NCI-H526 (cell line): ENCODE measurements around the gene LMAN2.
"Not testable (repeated sequence)": the region's sequence is repeated elsewhere in the genome, so short reads cannot be mapped to it uniquely, and the experiment has no call there.

Experiments used
- DNase-seq, 2 experiments: peaks; one replicate each; lab custom pipeline; 2025; lab: John Stamatoyannopoulos, UW

Gene LMAN2

GRCh38 chr5:177378884-177379883, 27.7 kb upstream of the LMAN2 start:
- no peak for DNase-seq

GRCh38 chr5:177377851-177378776, 26.6 kb upstream of the LMAN2 start:
- DNase-seq: no peak

- DNase-seq: no peak
Observed at GRCh38 chr5:177376107-177376506, 24.6 kb upstream of the LMAN2 start.

- DNase-seq: not testable (repeated sequence)
Observed at GRCh38 chr5:177375516-177375915, 24.0 kb upstream of the LMAN2 start.

GRCh38 chr5:177374211-177374610, 22.7 kb upstream of the LMAN2 start:
- DNase-seq: no peak

GRCh38 chr5:177373806-177374205, 22.3 kb upstream of the LMAN2 start:
- no peak for DNase-seq

- DNase-seq: no peak
Observed at GRCh38 chr5:177372910-177373309, 21.4 kb upstream of the LMAN2 start.

GRCh38 chr5:177372034-177372896, 20.8 kb upstream of the LMAN2 start:
- DNase-seq: no peak

- DNase-seq: no peak
Observed at GRCh38 chr5:177371120-177372033, 19.9 kb upstream of the LMAN2 start.

GRCh38 chr5:177370488-177371119, 19.1 kb upstream of the LMAN2 start:
- DNase-seq: peak; percentile 66 to 88

- DNase-seq: no peak
Observed at GRCh38 chr5:177369645-177370440, 18.4 kb upstream of the LMAN2 start.

GRCh38 chr5:177368869-177369644, 17.6 kb upstream of the LMAN2 start:
- DNase-seq: peak in 1 of 2 experiments; percentile 17

GRCh38 chr5:177367981-177368868, 16.8 kb upstream of the LMAN2 start:
- DNase-seq: no peak

GRCh38 chr5:177367323-177367848, 15.9 kb upstream of the LMAN2 start:
- DNase-seq: no peak

- peak; percentile 46 to 91 for DNase-seq
Observed at GRCh38 chr5:177366528-177367322, 15.3 kb upstream of the LMAN2 start.

- DNase-seq: no peak
Observed at GRCh38 chr5:177365845-177366527, 14.5 kb upstream of the LMAN2 start.
